GM13976 (cell line): ENCODE measurements around the gene GFM1.
A peak's percentile ranks its signal among the peaks of the same experiment; 100 is the strongest.

ENCODE experiments used
- DNase-seq: peaks from one replicate; pipeline ENCODE4 v3.0.0; 2012; ENCODE audit warnings: low spot score
- in situ Hi-C: fragments of 300-500 bp; cut with MboI; formaldehyde crosslinking; loops from one replicate; pipeline ENCODE4 v1.12.0; 2022; ENCODE audit warnings: low sequenced_read_pairs, mixed read lengths, inconsistent platforms; ENCODE audit not compliant: unreplicated experiment
- TF ChIP-seq, protein P1 (sequence below): IDR thresholded peaks from 2 replicates; pipeline ENCODE4 v1.5.1; 2012; ENCODE audit warnings: borderline replicate concordance, mild to moderate bottlenecking; ENCODE audit not compliant: insufficient read depth; ENCODE audit errors: extremely low read depth, missing control alignments, control extremely low read depth

The GFM1 gene

DNA sequence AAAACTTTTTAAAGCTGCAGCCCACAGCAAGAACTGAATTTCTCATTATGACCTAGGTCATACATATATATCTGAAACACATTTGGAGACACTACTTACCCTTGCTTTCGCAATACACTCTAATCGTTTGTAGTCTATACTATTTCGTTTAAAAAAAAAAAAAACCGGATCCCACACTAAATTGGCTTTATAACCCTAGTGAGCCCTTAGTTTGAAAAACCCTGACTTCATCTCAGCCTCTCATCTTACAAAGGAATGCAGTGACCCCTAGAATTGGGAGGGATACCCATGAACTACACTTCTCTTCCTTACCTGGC lies 83.7 kb downstream of the GFM1 start:
- DNase-seq = no peak
- in situ Hi-C loops = loop anchor here (10.0 kb wide), 1 partner anchor 67 kb away; no protein-coding TSS in a partner anchor
- TF ChIP-seq, protein P1, sequence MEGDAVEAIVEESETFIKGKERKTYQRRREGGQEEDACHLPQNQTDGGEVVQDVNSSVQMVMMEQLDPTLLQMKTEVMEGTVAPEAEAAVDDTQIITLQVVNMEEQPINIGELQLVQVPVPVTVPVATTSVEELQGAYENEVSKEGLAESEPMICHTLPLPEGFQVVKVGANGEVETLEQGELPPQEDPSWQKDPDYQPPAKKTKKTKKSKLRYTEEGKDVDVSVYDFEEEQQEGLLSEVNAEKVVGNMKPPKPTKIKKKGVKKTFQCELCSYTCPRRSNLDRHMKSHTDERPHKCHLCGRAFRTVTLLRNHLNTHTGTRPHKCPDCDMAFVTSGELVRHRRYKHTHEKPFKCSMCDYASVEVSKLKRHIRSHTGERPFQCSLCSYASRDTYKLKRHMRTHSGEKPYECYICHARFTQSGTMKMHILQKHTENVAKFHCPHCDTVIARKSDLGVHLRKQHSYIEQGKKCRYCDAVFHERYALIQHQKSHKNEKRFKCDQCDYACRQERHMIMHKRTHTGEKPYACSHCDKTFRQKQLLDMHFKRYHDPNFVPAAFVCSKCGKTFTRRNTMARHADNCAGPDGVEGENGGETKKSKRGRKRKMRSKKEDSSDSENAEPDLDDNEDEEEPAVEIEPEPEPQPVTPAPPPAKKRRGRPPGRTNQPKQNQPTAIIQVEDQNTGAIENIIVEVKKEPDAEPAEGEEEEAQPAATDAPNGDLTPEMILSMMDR = no peak

DNA sequence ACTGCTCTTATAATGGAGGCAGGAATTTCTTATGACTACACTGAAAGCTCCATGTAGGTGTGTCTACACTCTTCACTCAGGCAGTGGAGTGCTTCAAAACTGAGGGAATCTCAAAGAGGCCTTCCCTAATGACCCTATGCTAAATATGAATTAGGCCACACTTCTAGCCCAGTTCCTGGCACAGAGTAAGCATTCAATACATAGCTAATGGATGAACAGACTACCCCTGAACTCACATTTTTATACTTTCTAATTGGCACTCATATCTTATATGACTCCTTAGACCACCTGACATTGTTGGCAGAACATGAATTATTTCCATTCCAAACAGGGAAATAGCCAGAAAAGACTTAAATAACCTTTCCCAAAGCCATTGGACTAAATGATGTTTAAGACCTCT lies 84.5 kb downstream of the GFM1 start:
- DNase-seq = no peak
- in situ Hi-C loops = loop anchor here (10.0 kb wide), 1 partner anchor 66 kb away; no protein-coding TSS in a partner anchor

DNA sequence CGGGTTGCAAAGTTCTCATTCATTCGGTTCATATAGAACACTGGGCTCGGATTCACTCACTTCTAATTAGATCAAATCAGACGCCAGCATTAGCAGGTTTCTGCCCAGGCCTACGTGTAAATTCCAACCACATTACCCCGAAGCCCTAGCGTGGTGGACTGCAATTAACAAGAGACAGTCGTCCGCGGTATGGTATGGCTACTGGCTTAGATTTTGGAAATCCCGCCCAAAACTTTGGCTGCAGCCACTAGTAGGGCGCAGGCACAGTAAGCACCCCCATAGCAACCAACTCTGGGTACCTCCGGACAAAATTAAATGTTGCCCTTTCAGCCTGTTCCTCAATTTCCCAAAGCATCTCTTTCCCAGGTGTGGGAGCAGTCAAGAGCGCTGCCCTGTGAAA lies 87.2 kb downstream of the GFM1 start:
- DNase-seq = no peak
- in situ Hi-C loops = no loop called here
- TF ChIP-seq, protein P1 = no peak

More for the DNA sequence above, 84.5 kb downstream of the GFM1 start:
- TF ChIP-seq, protein P1 = no peak

- DNase-seq = peak; percentile 84
- TF ChIP-seq, protein P1 = peak; percentile 18
- in situ Hi-C loops = no loop called here
Measured at GRCh38 chr3:158731938-158732855, 87.9 kb downstream of the GFM1 start, which contains the start of gene RARRES1. Gene RARRES1 (minus strand): TSS chr3:158732457. CDS start chr3:158732415, 42 bp downstream.

- in situ Hi-C loops = no loop called here
- TF ChIP-seq, protein P1 = no peak
- no peak for DNase-seq
Measured at GRCh38 chr3:158732856-158733200, 88.5 kb downstream of the GFM1 start.

- in situ Hi-C loops = no loop called here
- no peak for DNase-seq
- TF ChIP-seq, protein P1 = no peak
Measured at GRCh38 chr3:158733656-158734055, 89.3 kb downstream of the GFM1 start.
